HEK293 (cell line): ENCODE data around the gene E4F1.

Experiments used
- CTCF ChIA-PET: fragments of 350-600 bp; formaldehyde crosslinking; extraction: SDS; loops from one replicate; lab custom pipeline; 2021; ENCODE audit warnings: antibody characterized with exemption; lab: Yijun Ruan, JAX
- POLR2A ChIA-PET: fragments of 300-600 bp; formaldehyde crosslinking; extraction: SDS; loops from one replicate; lab custom pipeline; 2020; ENCODE audit warnings: antibody characterized with exemption, inconsistent platforms; lab: Yijun Ruan, JAX
- H3K27ac ChIP-seq: fragments of 200-500 bp; sonication (Bioruptor generic); 2 replicates; pipeline ENCODE4 v1.5.1; 2014; ENCODE audit warnings: low read depth, low read length, control low read depth, inconsistent platforms; ENCODE audit errors: extremely low read depth
- H3K36me3 ChIP-seq, 2 experiments: fragments of 200-500 bp in 1 of 2; sonication (Bioruptor generic) in 1 of 2; 1 replicate in 1 of 2; 2 replicates in 1 of 2; pipeline ENCODE4 v1.5.1; 2014 to 2017; ENCODE audit warnings: inconsistent platforms in 2 of 2, low read length in 2 of 2; ENCODE audit not compliant: control insufficient read depth in 2 of 2, insufficient read depth in 1 of 2
- H3K4me1 ChIP-seq: fragments of 200-500 bp; sonication (Bioruptor generic); 2 replicates; pipeline ENCODE4 v1.5.1; 2014; ENCODE audit warnings: mild to moderate bottlenecking, low read length, inconsistent platforms; ENCODE audit not compliant: control insufficient read depth, insufficient read depth
- H3K4me3 ChIP-seq: 2 replicates; pipeline ENCODE4 v1.5.1; 2011; ENCODE audit warnings: low read depth, mild to moderate bottlenecking, control low read depth, low read length, moderate library complexity
- H3K9me3 ChIP-seq: fragments of 200-500 bp; sonication (Bioruptor generic); 2 replicates; pipeline ENCODE4 v1.5.1; 2014; ENCODE audit warnings: low read depth, low read length, inconsistent platforms; ENCODE audit not compliant: control insufficient read depth, insufficient read depth
- BCL11A ChIP-seq: fragments of 450-650 bp; formaldehyde crosslinking; IDR thresholded peaks from 2 replicates; pipeline ENCODE4 v1.5.1; 2016; ENCODE audit warnings: low read depth, missing biosample characterization, missing genetic modification characterization
- GLI4 ChIP-seq: fragments of 450-650 bp; formaldehyde crosslinking; IDR thresholded peaks from 2 replicates; pipeline ENCODE4 v1.5.1; 2016; ENCODE audit warnings: missing biosample characterization, missing genetic modification characterization
- GLIS1 ChIP-seq: fragments of 450-650 bp; formaldehyde crosslinking; IDR thresholded peaks from 2 replicates; pipeline ENCODE4 v1.5.1; 2016; ENCODE audit warnings: missing biosample characterization, missing genetic modification characterization
- GLIS2 ChIP-seq: fragments of 450-650 bp; formaldehyde crosslinking; IDR thresholded peaks from 2 replicates; pipeline ENCODE4 v1.5.1; 2016; ENCODE audit warnings: missing biosample characterization, missing genetic modification characterization
- IKZF3 ChIP-seq: fragments of 450-650 bp; IDR thresholded peaks from 2 replicates; pipeline ENCODE4 v1.5.0; 2018; ENCODE audit warnings: missing biosample characterization, mild to moderate bottlenecking, missing genetic modification characterization, moderate library complexity
- SP2 ChIP-seq: fragments of 450-650 bp; formaldehyde crosslinking; IDR thresholded peaks from 2 replicates; pipeline ENCODE4 v1.5.1; 2016; ENCODE audit warnings: missing biosample characterization, missing genetic modification characterization
- SP7 ChIP-seq: fragments of 450-650 bp; formaldehyde crosslinking; IDR thresholded peaks from 2 replicates; pipeline ENCODE4 v1.5.1; 2016; ENCODE audit warnings: missing biosample characterization, missing genetic modification characterization
- ZFP3 ChIP-seq: fragments of 450-650 bp; formaldehyde crosslinking; IDR thresholded peaks from 2 replicates; pipeline ENCODE4 v1.5.1; 2016; ENCODE audit warnings: low read depth, missing biosample characterization, missing genetic modification characterization
- ZIC2 ChIP-seq: fragments of 450-650 bp; formaldehyde crosslinking; IDR thresholded peaks from 2 replicates; pipeline ENCODE4 v1.5.1; 2016; ENCODE audit warnings: missing biosample characterization, missing genetic modification characterization
- ZNF132 ChIP-seq: fragments of 450-650 bp; formaldehyde crosslinking; IDR thresholded peaks from 2 replicates; pipeline ENCODE4 v1.5.1; 2017; ENCODE audit warnings: missing biosample characterization, missing genetic modification characterization, borderline replicate concordance
- ZNF174 ChIP-seq: fragments of 450-650 bp; formaldehyde crosslinking; IDR thresholded peaks from 2 replicates; pipeline ENCODE4 v1.5.0; 2017; ENCODE audit warnings: missing biosample characterization, mild to moderate bottlenecking, missing genetic modification characterization
- ZNF202 ChIP-seq: fragments of 450-650 bp; formaldehyde crosslinking; IDR thresholded peaks from 2 replicates; pipeline ENCODE4 v1.5.1; 2016; ENCODE audit warnings: missing biosample characterization, missing genetic modification characterization, borderline replicate concordance
- ZNF266 ChIP-seq: fragments of 450-650 bp; formaldehyde crosslinking; IDR thresholded peaks from 2 replicates; pipeline ENCODE4 v1.5.1; 2016; ENCODE audit warnings: missing biosample characterization, missing genetic modification characterization, low read depth
- ZNF274 ChIP-seq, 2 experiments: fragments of 200-500 bp in 1 of 2; fragments of 450-650 bp in 1 of 2; sonication (Bioruptor generic) in 1 of 2; formaldehyde crosslinking in 1 of 2; IDR thresholded peaks; 2 replicates each; pipeline versions ENCODE4 v1.5.1 to v1.6.1; 2014 to 2016; ENCODE audit warnings: borderline replicate concordance in 1 of 2, inconsistent platforms in 1 of 2, low read length in 1 of 2, missing biosample characterization in 1 of 2, missing genetic modification characterization in 1 of 2
- ZNF292 ChIP-seq: fragments of 450-650 bp; formaldehyde crosslinking; IDR thresholded peaks from 2 replicates; pipeline ENCODE4 v1.5.1; 2016; ENCODE audit warnings: low read depth, missing biosample characterization, missing genetic modification characterization, borderline replicate concordance
- ZNF302 ChIP-seq: fragments of 450-650 bp; formaldehyde crosslinking; IDR thresholded peaks from 2 replicates; pipeline ENCODE4 v1.5.1; 2016; ENCODE audit warnings: missing biosample characterization, missing genetic modification characterization, low read depth
- ZNF311 ChIP-seq: fragments of 450-650 bp; formaldehyde crosslinking; IDR thresholded peaks from 2 replicates; pipeline ENCODE4 v1.5.1; 2017; ENCODE audit warnings: missing biosample characterization, missing genetic modification characterization, borderline replicate concordance
- ZNF366 ChIP-seq: fragments of 450-650 bp; formaldehyde crosslinking; conservative IDR thresholded peaks from 2 replicates; pipeline ENCODE4 v1.5.1; 2016; ENCODE audit warnings: missing biosample characterization, missing genetic modification characterization
- ZNF391 ChIP-seq: fragments of 450-650 bp; formaldehyde crosslinking; IDR thresholded peaks from 2 replicates; pipeline ENCODE4 v1.5.1; 2016; ENCODE audit warnings: low read depth, missing biosample characterization, missing genetic modification characterization, borderline replicate concordance
- ZNF394 ChIP-seq: fragments of 450-650 bp; formaldehyde crosslinking; IDR thresholded peaks from 2 replicates; pipeline ENCODE4 v1.5.1; 2016; ENCODE audit warnings: missing biosample characterization, missing genetic modification characterization, mild to moderate bottlenecking, moderate library complexity, borderline replicate concordance
- ZNF416 ChIP-seq: fragments of 450-650 bp; formaldehyde crosslinking; IDR thresholded peaks from 2 replicates; pipeline ENCODE4 v1.5.1; 2016; ENCODE audit warnings: missing biosample characterization, missing genetic modification characterization
- ZNF433 ChIP-seq: fragments of 450-650 bp; formaldehyde crosslinking; IDR thresholded peaks from 2 replicates; pipeline ENCODE4 v1.5.1; 2016; ENCODE audit warnings: missing biosample characterization, missing genetic modification characterization, low read depth
- ZNF521 ChIP-seq: fragments of 450-650 bp; formaldehyde crosslinking; IDR thresholded peaks from 2 replicates; pipeline ENCODE4 v1.5.1; 2017; ENCODE audit warnings: missing biosample characterization, mild to moderate bottlenecking, missing genetic modification characterization
- ZNF549 ChIP-seq: fragments of 450-650 bp; IDR thresholded peaks from 2 replicates; pipeline ENCODE4 v1.5.1; 2018; ENCODE audit warnings: missing biosample characterization, missing genetic modification characterization, mild to moderate bottlenecking, inconsistent platforms, moderate library complexity
- ZNF600 ChIP-seq: fragments of 450-650 bp; formaldehyde crosslinking; IDR thresholded peaks from 2 replicates; pipeline ENCODE4 v1.5.1; 2016; ENCODE audit warnings: missing biosample characterization, missing genetic modification characterization
- ZNF621 ChIP-seq: fragments of 450-650 bp; formaldehyde crosslinking; IDR thresholded peaks from 2 replicates; pipeline ENCODE4 v1.5.1; 2017; ENCODE audit warnings: missing biosample characterization, missing genetic modification characterization
- ZNF624 ChIP-seq: fragments of 450-650 bp; formaldehyde crosslinking; IDR thresholded peaks from 2 replicates; pipeline ENCODE4 v1.5.1; 2017; ENCODE audit warnings: missing biosample characterization, missing genetic modification characterization
- ZNF654 ChIP-seq: fragments of 450-650 bp; formaldehyde crosslinking; IDR thresholded peaks from 2 replicates; pipeline ENCODE4 v1.5.1; 2016; ENCODE audit warnings: low read depth, missing biosample characterization, missing genetic modification characterization
- ZNF701 ChIP-seq: fragments of 450-650 bp; formaldehyde crosslinking; IDR thresholded peaks from 2 replicates; pipeline ENCODE4 v1.5.1; 2016; ENCODE audit warnings: missing biosample characterization, missing genetic modification characterization
- ZNF76 ChIP-seq: fragments of 450-650 bp; formaldehyde crosslinking; IDR thresholded peaks from 2 replicates; pipeline ENCODE4; 2016; ENCODE audit warnings: low read depth, missing biosample characterization, missing genetic modification characterization, borderline replicate concordance
- ZNF785 ChIP-seq: fragments of 450-650 bp; formaldehyde crosslinking; IDR thresholded peaks from 2 replicates; pipeline ENCODE4 v1.5.1; 2016; ENCODE audit warnings: missing biosample characterization, missing genetic modification characterization
- TF ChIP-seq, protein P1 (sequence below): fragments of 450-650 bp; formaldehyde crosslinking; IDR thresholded peaks from 2 replicates; pipeline ENCODE4 v1.5.1; 2016; ENCODE audit warnings: missing biosample characterization, missing genetic modification characterization, borderline replicate concordance
- TF ChIP-seq, protein P2 (sequence below): fragments of 450-650 bp; IDR thresholded peaks from 2 replicates; pipeline ENCODE4 v1.5.1; 2018; ENCODE audit warnings: missing biosample characterization, missing genetic modification characterization

E4F1 gene

DNA sequence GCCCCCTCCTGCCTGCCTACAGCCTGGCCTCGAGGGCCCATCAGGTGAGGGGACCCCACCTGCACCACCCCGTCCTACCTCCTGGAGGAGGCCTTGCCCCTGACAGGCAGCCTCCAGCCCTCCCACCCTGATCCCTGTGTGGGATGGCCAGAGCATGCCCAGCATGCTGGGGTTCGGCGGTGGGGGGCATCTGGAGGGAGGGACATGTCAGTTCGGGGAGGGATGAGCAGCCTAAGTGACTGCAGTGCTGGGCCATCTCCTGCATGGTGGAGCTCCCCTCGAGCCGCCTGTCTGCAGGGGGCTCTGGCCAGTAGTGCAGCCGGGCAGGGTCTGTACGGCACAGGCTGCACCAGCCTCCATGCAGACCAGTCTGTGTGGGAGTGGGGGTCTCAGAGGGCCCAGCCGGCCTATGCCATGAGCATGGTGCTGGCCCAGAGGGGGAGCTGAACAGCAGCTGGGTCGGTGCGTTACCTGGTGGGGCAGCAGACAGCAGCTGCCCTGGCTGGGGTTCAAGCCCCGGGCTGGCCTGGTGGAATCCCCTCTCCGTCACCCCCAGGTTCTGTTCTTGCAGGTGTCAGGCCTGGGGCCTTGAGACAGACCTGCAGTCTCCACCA is 48.6 kb downstream of the E4F1 start:
- H3K27ac ChIP-seq = no peak overlapping the region
- peaks cover 0 to 2% of the 10 kb centered on the region in 2 experiments; a peak in 1 of 3 replicates for H3K36me3 ChIP-seq
- no peaks in the 10 kb centered on the region for H3K9me3 ChIP-seq
- CTCF ChIA-PET = no interaction called here
- POLR2A ChIA-PET = interaction anchor here (1.3 to 2.6 kb wide), 3 partner anchors 21 to 197 kb away, joined by 3 to 9 read pairs (median 5); partner anchors contain the start of genes ECI1 and TRAF7
- H3K4me1 ChIP-seq = 0 out of 2 replicates have a peak, but pooled peaks cover 2% of the 10 kb centered on the region
- no peak overlapping the region for H3K4me3 ChIP-seq
- TF ChIP-seq ZNF549 (tag by site-specific recombination) (no peak), SP7 (tag by site-specific recombination) (no peak), ZNF274 (IDR thresholded peaks at IDR 0.05; ENCODE audit: low read length) (no peak), ZNF274 (tag by site-specific recombination; IDR thresholded peaks at IDR 0.05; ENCODE audit: borderline replicate concordance) (no peak), BCL11A (no peak), ZNF600 (tag by site-specific recombination) (0 out of 2 replicates have a peak, but pooled peaks have one; percentile 32), ZNF624 (tag by site-specific recombination) (no peak), GLI4 (tag by site-specific recombination) (no peak), GLIS1 (peak; percentile 83), ZNF366 (no peak), ZNF433 (tag by site-specific recombination) (no peak), ZNF621 (tag by site-specific recombination) (no peak), ZNF202 (tag by site-specific recombination) (no peak), ZNF701 (tag by site-specific recombination) (no peak), ZNF391 (tag by site-specific recombination) (no peak), ZNF132 (tag by site-specific recombination) (no peak), GLIS2 (tag by site-specific recombination) (peak; percentile 53), ZNF785 (tag by site-specific recombination) (no peak), ZNF654 (tag by site-specific recombination) (no peak), ZNF174 (no peak), ZNF266 (tag by site-specific recombination) (no peak), ZNF292 (tag by site-specific recombination) (no peak), ZNF311 (tag by site-specific recombination) (no peak), ZIC2 (tag by site-specific recombination) (peak; percentile 30), ZNF302 (no peak), IKZF3 (no peak), ZFP3 (tag by site-specific recombination) (no peak), ZNF416 (no peak), ZNF76 (no peak), ZNF394 (tag by site-specific recombination) (no peak), SP2 (peak; percentile 12; the same call in 1 of the 2 replicates), ZNF521 (tag by site-specific recombination) (no peak)
- TF ChIP-seq, protein P1, sequence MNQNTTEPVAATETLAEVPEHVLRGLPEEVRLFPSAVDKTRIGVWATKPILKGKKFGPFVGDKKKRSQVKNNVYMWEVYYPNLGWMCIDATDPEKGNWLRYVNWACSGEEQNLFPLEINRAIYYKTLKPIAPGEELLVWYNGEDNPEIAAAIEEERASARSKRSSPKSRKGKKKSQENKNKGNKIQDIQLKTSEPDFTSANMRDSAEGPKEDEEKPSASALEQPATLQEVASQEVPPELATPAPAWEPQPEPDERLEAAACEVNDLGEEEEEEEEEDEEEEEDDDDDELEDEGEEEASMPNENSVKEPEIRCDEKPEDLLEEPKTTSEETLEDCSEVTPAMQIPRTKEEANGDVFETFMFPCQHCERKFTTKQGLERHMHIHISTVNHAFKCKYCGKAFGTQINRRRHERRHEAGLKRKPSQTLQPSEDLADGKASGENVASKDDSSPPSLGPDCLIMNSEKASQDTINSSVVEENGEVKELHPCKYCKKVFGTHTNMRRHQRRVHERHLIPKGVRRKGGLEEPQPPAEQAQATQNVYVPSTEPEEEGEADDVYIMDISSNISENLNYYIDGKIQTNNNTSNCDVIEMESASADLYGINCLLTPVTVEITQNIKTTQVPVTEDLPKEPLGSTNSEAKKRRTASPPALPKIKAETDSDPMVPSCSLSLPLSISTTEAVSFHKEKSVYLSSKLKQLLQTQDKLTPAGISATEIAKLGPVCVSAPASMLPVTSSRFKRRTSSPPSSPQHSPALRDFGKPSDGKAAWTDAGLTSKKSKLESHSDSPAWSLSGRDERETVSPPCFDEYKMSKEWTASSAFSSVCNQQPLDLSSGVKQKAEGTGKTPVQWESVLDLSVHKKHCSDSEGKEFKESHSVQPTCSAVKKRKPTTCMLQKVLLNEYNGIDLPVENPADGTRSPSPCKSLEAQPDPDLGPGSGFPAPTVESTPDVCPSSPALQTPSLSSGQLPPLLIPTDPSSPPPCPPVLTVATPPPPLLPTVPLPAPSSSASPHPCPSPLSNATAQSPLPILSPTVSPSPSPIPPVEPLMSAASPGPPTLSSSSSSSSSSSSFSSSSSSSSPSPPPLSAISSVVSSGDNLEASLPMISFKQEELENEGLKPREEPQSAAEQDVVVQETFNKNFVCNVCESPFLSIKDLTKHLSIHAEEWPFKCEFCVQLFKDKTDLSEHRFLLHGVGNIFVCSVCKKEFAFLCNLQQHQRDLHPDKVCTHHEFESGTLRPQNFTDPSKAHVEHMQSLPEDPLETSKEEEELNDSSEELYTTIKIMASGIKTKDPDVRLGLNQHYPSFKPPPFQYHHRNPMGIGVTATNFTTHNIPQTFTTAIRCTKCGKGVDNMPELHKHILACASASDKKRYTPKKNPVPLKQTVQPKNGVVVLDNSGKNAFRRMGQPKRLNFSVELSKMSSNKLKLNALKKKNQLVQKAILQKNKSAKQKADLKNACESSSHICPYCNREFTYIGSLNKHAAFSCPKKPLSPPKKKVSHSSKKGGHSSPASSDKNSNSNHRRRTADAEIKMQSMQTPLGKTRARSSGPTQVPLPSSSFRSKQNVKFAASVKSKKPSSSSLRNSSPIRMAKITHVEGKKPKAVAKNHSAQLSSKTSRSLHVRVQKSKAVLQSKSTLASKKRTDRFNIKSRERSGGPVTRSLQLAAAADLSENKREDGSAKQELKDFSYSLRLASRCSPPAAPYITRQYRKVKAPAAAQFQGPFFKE (tag by site-specific recombination) = no peak
- TF ChIP-seq, protein P2, sequence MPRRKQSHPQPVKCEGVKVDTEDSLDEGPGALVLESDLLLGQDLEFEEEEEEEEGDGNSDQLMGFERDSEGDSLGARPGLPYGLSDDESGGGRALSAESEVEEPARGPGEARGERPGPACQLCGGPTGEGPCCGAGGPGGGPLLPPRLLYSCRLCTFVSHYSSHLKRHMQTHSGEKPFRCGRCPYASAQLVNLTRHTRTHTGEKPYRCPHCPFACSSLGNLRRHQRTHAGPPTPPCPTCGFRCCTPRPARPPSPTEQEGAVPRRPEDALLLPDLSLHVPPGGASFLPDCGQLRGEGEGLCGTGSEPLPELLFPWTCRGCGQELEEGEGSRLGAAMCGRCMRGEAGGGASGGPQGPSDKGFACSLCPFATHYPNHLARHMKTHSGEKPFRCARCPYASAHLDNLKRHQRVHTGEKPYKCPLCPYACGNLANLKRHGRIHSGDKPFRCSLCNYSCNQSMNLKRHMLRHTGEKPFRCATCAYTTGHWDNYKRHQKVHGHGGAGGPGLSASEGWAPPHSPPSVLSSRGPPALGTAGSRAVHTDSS (tag by site-specific recombination) = no peak
